Stimulated activated naive B cell treated with anti-CD40 and anti-IgM and Interleukin-4, amounts not matched to agents 10 μg/mL and 1 μg/mL and 100 μg/mL, for 72 hours (primary cell): ENCODE data around the gene CARNS1.

Source experiments
- ATAC-seq, 2 donors: fragments of 150-1000 bp; cut with Tn5 transposase; replicated peaks; 2 replicates each; pipeline ENCODE4 v1.10.0; 2021; ENCODE audit warnings: moderate library complexity in 1 of 2
- DNase-seq: peaks from one replicate; pipeline ENCODE4 v3.0.0; 2021
- H3K27ac Mint-ChIP-seq: one replicate; pipeline ENCODE4 v1.8.0; 2022; ENCODE audit warnings: mild to moderate bottlenecking, mixed read lengths
- H3K27me3 Mint-ChIP-seq, 2 donors: one replicate each; pipeline ENCODE4 v1.8.0; 2022; ENCODE audit warnings: mixed read lengths in 2 of 2
- H3K36me3 Mint-ChIP-seq, 2 donors: one replicate each; pipeline ENCODE4 v1.8.0; 2022; ENCODE audit warnings: mixed read lengths in 2 of 2, mild to moderate bottlenecking in 1 of 2
- H3K4me1 Mint-ChIP-seq, 2 donors: one replicate each; pipeline ENCODE4 v1.8.0; 2022; ENCODE audit warnings: mixed read lengths in 2 of 2, mild to moderate bottlenecking in 1 of 2
- H3K4me3 Mint-ChIP-seq, 2 donors: one replicate each; pipeline ENCODE4 v1.8.0; 2022; ENCODE audit warnings: mild to moderate bottlenecking in 2 of 2, mixed read lengths in 2 of 2, moderate library complexity in 1 of 2
- H3K9me3 Mint-ChIP-seq, 2 donors: one replicate each; pipeline ENCODE4 v1.8.0; 2022; ENCODE audit warnings: mixed read lengths in 2 of 2, mild to moderate bottlenecking in 1 of 2

CARNS1 gene

DNA sequence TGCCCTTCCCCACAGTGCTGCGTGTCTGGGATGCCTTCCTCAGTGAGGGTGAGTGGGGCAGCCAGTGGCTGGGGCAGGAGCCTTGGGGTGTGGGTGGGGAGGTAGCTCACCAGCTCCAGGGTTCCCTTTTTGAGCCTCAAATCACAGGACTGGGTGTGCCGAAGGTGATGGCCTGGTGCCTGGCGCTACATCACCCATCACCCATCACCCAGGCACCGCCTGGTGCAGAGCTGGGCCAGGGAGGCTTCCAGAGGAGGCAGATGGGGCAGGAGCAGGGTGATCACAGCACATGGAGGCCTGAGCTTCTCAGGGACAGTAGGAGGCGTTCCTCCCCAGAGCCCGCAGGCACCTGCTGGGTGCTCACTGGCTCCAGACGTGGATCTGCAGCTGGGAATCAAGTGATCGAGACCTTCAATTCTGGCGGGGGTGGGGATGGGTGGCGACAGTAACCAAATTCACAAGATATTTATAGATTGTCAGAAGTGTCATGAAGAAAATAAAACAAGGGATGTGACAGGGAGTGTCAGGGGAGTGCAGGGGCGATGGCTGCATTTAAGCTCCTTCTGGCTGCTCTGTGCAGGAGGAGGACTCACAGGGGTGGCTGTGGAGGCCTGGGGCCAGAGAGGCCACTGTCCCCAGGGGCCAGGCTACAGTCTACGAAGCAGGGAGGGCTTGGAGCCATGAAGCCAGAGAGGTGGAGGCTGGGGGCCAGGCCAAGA lies 8.3 kb upstream of the CARNS1 start:
- ATAC-seq: no peak
- DNase-seq: no peak
- Mint-ChIP-seq H3K9me3 (no peaks in the 10 kb centered on the region), H3K4me1 (peaks cover 72 to 92% of the 10 kb centered on the region in 2 donors), H3K36me3 (peaks cover 28 to 41% of the 10 kb centered on the region in 2 donors), H3K4me3 (peak overlapping the region; percentile 8 to 70), H3K27ac (peak overlapping the region; percentile 93), H3K27me3 (no peaks in the 10 kb centered on the region)

GRCh38 chr11:67407688-67408163 lies 7.8 kb upstream of the CARNS1 start:
- Mint-ChIP-seq H3K9me3 (no peaks in the 10 kb centered on the region), H3K36me3 (peaks cover 28 to 41% of the 10 kb centered on the region in 2 donors), H3K4me1 (peaks cover 78 to 98% of the 10 kb centered on the region in 2 donors), H3K4me3 (peak overlapping the region in 1 of 2 donors; percentile 65), H3K27me3 (no peaks in the 10 kb centered on the region), H3K27ac (peak overlapping the region; percentile 93)
- DNase-seq: no peak
- no peak for ATAC-seq

DNA sequence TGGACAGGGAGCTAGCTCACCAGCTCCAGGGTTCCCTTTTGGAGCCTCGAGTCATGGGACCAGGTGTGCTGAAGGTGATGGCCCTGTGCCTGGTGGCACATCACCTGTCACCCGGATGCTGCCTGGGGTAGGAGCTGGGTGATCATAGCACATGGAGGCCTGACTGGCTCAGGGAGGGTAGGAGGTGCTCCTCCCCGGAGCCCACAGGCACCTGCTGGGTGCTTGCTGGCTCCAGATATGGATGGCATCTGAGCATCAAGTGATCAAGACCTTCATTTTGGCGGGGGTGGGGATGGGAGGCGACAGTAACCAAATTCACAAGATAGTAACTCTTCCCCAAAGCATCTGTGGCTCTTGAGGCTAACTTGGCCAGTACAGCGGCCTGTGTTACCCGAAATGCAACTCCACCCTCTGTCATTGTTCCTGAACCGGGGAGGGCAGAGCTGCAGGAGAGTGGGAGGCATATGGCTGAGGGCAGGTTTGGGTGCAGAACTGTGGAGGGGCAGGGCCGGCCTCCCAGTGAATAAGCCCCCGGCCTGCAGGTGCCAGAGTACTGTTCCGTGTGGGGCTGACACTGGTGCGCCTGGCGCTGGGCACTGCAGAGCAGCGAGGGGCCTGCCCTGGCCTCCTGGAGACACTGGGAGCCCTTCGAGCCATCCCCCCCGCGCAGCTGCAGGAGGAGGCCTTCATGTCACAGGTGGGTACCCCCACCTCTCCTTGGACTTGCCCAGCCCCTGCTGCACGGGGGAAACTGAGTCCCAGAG lies 6.9 kb upstream of the CARNS1 start:
- Mint-ChIP-seq H3K9me3 (no peaks in the 10 kb centered on the region), H3K4me3 (peak overlapping the region; percentile 41 to 68), H3K27ac (peak overlapping the region; percentile 93), H3K36me3 (peaks cover 27 to 41% of the 10 kb centered on the region in 2 donors), H3K27me3 (no peaks in the 10 kb centered on the region), H3K4me1 (peaks cover 85 to 99% of the 10 kb centered on the region in 2 donors)
- ATAC-seq: no peak
- DNase-seq: no peak

DNA sequence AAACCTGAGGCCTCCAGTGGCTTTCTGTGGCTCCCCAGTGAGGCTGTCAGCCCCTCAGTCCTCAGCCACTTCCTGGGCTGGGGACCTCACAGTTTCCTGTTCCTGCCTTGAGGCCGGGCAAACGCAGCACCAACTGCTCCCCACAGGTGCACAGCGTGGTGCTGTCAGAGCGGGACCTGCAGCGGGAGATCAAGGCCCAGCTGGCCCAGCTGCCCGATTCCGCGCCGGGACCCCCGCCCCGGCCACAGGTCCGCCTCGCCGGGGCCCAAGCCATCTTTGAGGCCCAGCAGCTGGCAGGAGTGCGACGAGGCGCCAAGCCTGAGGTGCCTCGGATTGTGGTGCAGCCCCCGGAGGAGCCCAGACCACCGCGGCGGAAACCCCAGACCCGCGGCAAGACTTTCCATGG lies 6.2 kb upstream of the CARNS1 start:
- Mint-ChIP-seq H3K27me3 (no peaks in the 10 kb centered on the region), H3K4me3 (peak overlapping the region; percentile 41 to 68), H3K4me1 (peaks cover 83 to 99% of the 10 kb centered on the region in 2 donors), H3K9me3 (no peaks in the 10 kb centered on the region), H3K36me3 (peaks cover 24 to 41% of the 10 kb centered on the region in 2 donors), H3K27ac (peak overlapping the region; percentile 93)
- ATAC-seq (peak; percentile 49 to 69), DNase-seq (no peak)

DNA sequence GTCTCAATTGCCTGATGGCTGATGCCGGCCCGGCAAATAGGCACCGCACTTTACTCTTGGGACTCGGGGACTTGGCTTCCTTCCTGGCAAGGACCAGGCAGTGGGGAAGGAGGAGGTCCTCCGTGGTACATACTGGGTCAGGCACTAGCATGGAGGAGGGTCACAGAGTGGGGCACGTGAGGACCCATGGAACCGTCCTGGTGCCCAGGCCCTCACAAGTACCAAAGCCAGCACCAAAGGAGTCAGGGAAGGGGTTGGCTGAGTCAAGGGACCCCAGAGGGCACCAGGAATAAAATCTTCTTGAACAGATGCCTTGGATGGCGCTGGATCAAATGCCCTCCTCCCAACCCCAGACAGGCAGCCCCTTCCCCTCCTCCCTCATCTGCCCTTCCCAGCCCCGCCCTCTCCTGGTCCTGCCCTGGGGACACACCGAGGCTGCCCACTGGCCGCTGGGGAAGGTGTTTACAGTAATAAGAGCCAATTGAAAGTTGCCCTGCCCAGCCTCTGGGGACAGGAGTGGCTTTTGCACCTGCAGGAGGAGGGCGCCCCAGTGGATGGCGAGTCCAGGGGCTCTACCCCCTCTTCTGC lies 5.6 kb upstream of the CARNS1 start:
- peak overlapping the region; percentile 95 for H3K27ac Mint-ChIP-seq
- ATAC-seq (peak; percentile 4 to 19), DNase-seq (no peak)
- H3K9me3 Mint-ChIP-seq: no peaks in the 10 kb centered on the region
- H3K36me3 Mint-ChIP-seq: peaks cover 22 to 36% of the 10 kb centered on the region in 2 donors
- peak overlapping the region; percentile 68 to 73 for H3K4me3 Mint-ChIP-seq
- no peaks in the 10 kb centered on the region for H3K27me3 Mint-ChIP-seq
- H3K4me1 Mint-ChIP-seq: peaks cover 78 to 96% of the 10 kb centered on the region in 2 donors

GRCh38 chr11:67410369-67410831 lies 5.1 kb upstream of the CARNS1 start:
- Mint-ChIP-seq H3K9me3 (no peaks in the 10 kb centered on the region), H3K4me3 (peak overlapping the region; percentile 68 to 73), H3K36me3 (peaks cover 18 to 33% of the 10 kb centered on the region in 2 donors), H3K4me1 (peaks cover 78 to 95% of the 10 kb centered on the region in 2 donors), H3K27ac (peak overlapping the region; percentile 81), H3K27me3 (no peaks in the 10 kb centered on the region)
- DNase-seq: no peak
- ATAC-seq: no peak

GRCh38 chr11:67410984-67411784 lies 4.3 kb upstream of the CARNS1 start:
- Mint-ChIP-seq H3K27me3 (no peaks in the 10 kb centered on the region), H3K9me3 (no peaks in the 10 kb centered on the region), H3K4me1 (peaks cover 74 to 91% of the 10 kb centered on the region in 2 donors), H3K4me3 (peak overlapping the region in 1 of 2 donors; percentile 39), H3K36me3 (peaks cover 13 to 29% of the 10 kb centered on the region in 2 donors), H3K27ac (peak overlapping the region; percentile 81)
- ATAC-seq: no peak
- no peak for DNase-seq

- Mint-ChIP-seq H3K27me3 (no peaks in the 10 kb centered on the region), H3K4me1 (peaks cover 74 to 91% of the 10 kb centered on the region in 2 donors), H3K36me3 (peaks cover 10 to 24% of the 10 kb centered on the region in 2 donors), H3K4me3 (peak overlapping the region in 1 of 2 donors; percentile 39), H3K27ac (peak overlapping the region; percentile 81), H3K9me3 (no peaks in the 10 kb centered on the region)
- ATAC-seq: peak; percentile 43 to 55
- DNase-seq: no peak
These were observed 3.7 kb upstream of the CARNS1 start for GRCh38 chr11:67411785-67412152.

- no peaks in the 10 kb centered on the region for H3K27me3 Mint-ChIP-seq
- peak overlapping the region; percentile 25 to 37 for H3K4me3 Mint-ChIP-seq
- peaks cover 10 to 16% of the 10 kb centered on the region in 2 donors for H3K36me3 Mint-ChIP-seq
- ATAC-seq: peak in 1 of 2 donors; percentile 3
- DNase-seq: no peak
- peaks cover 73 to 91% of the 10 kb centered on the region in 2 donors for H3K4me1 Mint-ChIP-seq
- H3K9me3 Mint-ChIP-seq: no peaks in the 10 kb centered on the region
- peak overlapping the region; percentile 39 for H3K27ac Mint-ChIP-seq
These were observed 2.8 kb upstream of the CARNS1 start for GRCh38 chr11:67412495-67413179.

DNA sequence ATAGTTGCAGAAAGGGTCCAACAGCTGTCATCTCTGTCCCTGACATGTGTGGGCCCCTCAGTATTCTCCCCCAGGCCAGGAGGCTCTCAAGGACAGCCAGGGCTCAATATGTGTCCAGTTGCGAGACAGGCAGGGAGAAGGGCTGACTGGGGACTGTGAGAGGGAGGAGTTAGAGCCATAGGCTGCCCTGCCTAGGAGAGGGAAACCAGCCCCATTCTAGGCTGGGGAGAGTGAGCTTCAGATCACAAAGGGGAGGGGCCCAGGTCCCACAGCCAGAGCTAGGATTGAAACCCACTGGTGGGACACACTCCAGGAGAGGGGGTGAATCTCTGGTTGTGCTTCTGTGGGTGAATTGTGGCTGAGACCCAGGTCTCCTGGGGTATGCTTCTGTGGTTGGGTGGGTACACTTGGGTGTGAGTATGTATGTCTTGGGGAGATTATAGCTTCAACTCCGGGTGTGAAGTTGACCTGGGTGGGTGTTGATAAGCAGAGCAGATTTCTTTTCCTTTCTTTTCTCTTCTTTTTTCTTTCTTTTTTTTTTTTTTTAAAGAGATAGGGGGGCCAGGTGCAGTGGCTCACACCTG lies 2.1 kb upstream of the CARNS1 start:
- H3K36me3 Mint-ChIP-seq: peaks cover 8 to 10% of the 10 kb centered on the region in 2 donors
- no peaks in the 10 kb centered on the region for H3K9me3 Mint-ChIP-seq
- H3K27me3 Mint-ChIP-seq: no peaks in the 10 kb centered on the region
- no peak overlapping the region for H3K4me3 Mint-ChIP-seq
- DNase-seq (no peak), ATAC-seq (no peak)
- peak overlapping the region; percentile 39 for H3K27ac Mint-ChIP-seq
- peaks cover 72 to 91% of the 10 kb centered on the region in 2 donors for H3K4me1 Mint-ChIP-seq

- peak overlapping the region; percentile 70 to 81 for H3K4me3 Mint-ChIP-seq
- no peaks in the 10 kb centered on the region for H3K9me3 Mint-ChIP-seq
- H3K4me1 Mint-ChIP-seq: peaks cover 60 to 88% of the 10 kb centered on the region in 2 donors
- H3K27ac Mint-ChIP-seq: peak overlapping the region; percentile 75
- DNase-seq (no peak), ATAC-seq (no peak)
- no peaks in the 10 kb centered on the region for H3K36me3 Mint-ChIP-seq
- H3K27me3 Mint-ChIP-seq: no peaks in the 10 kb centered on the region
These were observed 1.2 kb downstream of the CARNS1 start for GRCh38 chr11:67416416-67417335.

DNA sequence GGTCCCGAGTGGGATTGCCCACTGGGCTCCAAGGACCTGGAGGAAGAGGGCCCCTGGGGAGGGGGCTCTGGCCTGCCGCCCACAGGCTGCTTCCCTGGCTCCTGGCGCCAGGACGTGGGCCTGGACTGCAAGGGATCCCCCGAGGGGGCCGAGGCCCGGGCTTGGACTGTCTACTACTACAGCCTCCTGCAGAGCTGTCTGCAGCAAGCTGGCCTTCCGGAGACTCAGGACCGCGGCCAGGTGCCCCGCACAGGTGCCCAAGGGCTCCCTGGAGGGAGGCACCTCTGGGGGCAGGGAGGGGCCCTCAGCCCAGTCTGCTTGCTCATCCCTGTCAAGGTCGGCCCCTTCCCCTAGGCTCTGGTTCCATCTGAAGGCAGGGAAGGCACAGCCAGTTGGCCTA lies 1.9 kb downstream of the CARNS1 start:
- no peaks in the 10 kb centered on the region for H3K36me3 Mint-ChIP-seq
- no peaks in the 10 kb centered on the region for H3K9me3 Mint-ChIP-seq
- DNase-seq: no peak
- no peaks in the 10 kb centered on the region for H3K27me3 Mint-ChIP-seq
- H3K4me1 Mint-ChIP-seq: peaks cover 53 to 80% of the 10 kb centered on the region in 2 donors
- ATAC-seq: no peak
- no peak overlapping the region for H3K4me3 Mint-ChIP-seq
- H3K27ac Mint-ChIP-seq: no peak overlapping the region
